GM19240 (cell line): ENCODE results near the gene DFFB.

Experiments used
- DNase-seq: peaks from one replicate; pipeline ENCODE4 v3.0.0; 2011; ENCODE audit warnings: low spot score; ENCODE audit not compliant: insufficient read length

Gene DFFB

DNA sequence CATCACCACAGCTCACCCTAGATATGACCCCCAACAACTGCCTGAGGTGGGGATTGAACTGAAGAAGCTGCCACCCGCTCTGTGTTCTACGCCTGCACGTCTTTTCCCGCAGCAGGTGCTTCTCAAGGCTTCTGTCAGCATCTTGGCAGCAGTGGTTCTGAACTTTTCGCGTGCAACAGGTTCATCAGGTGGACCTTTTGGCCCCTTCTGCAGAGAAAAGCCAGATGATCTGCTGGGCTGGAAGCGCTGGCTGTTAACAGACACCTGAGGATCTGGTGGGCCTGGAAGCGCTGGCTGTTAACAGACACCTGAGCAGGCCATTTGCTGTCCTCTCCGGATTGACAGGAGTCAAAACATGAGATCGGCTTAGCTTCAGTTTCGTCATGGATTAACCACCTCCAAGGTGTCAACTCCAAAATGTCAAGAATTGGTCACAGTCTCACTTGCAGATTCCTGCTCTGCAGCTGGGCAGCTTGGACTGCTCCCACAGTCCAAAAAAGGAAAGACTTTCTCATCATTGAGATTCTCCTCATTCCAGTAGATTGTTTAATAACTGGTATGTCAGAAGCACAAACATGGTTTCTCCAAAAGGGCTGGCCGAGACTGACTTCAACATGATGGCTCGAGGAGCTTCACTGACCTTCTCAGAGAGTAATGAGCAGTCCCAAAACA is 38.1 kb downstream of the DFFB start:
- DNase-seq: no peak

DNA sequence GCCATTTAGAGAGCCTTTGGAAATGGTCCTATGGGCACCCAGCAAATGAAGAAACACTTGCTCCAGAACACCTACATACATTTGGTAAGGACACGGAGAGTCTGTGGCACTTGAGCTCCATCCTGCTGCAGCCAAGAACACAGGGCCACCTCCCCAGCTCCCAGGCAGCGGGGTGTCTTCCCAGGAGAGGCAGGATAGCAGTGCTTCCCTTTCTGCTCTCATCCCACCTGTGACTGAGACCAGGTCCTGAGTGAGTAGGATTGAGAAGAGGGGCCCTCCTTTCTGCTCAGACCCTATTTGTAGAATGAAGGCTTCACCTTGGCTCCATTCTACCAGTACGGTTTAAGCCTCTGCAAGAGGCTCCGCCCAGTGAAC is 38.7 kb downstream of the DFFB start:
- DNase-seq: no peak

DNA sequence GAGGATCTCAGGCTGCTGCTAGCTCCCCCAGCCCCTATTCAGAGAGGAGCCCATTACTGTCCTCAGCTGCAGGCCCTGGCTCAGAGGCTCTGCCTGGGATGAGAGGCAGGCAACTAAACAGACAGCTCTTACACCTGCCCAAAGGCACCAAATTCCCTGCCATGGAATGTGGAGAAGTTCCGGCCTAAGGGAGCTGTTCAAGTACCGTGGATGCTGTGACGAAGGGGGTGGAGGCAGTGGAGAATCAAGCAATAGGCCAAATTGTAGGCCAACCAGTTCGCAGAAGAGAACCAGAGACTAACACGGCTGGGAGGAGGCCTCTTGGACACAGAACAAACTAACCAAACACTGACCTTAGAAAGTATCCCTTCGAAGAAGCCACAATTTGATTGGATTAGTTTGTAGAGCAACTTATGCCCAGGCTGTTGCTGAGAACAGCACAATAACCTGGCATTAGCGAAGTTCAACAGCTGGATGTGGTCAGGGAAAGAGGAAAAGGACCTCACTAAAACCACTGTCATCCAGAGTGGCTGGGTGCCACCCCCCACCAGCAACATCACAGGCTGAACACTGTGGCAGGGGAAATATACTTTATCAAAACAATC is 39.2 kb downstream of the DFFB start:
- DNase-seq: no peak

DNA sequence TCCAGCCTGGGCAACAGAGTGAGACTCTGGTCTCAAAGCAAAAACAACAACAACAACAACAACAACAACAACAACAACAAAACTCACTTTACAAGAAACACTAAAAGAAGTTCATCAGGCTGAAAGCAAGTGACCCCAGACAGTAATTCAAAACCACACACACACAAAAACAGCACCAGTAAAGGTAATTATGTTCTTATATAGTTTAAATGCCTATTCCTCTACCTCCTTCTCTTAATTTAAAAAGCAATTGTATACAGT is 41.1 kb downstream of the DFFB start:
- DNase-seq: no peak

DNA sequence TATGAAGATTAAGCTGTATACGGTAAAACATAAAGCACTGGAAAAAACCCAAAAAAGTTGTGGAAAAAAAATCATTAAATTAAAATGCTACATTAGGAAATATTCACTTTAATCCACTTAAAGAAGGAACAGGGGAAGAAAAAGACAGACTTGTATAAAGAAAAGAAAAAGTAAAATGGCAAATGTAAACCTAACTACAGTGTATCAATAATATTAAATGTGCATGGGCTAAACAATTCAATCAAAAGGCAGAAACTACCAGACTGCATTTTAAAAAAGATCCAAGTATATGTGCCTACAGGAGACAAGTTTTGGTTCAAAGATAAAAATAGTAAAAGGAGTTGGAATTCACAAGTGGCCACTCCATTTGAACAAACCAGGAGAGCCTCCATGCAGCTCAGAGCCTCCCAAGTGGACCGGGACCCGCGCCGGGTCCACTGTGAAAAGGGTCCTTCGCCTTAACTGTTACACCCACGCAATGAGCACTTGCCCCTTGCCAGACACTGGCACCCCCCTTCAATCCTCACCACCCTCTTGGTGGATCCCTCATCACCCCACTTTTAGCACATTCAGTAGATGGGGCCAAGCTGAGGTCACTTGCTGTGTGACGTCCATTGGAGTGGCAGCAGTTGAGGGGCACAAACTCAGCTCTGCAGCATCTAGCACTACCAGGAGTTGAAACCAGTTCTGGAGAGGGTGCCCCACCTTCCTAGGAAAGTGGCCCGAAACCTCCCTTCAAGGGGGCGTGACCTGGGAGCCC is 41.9 kb downstream of the DFFB start:
- no peak for DNase-seq

DNA sequence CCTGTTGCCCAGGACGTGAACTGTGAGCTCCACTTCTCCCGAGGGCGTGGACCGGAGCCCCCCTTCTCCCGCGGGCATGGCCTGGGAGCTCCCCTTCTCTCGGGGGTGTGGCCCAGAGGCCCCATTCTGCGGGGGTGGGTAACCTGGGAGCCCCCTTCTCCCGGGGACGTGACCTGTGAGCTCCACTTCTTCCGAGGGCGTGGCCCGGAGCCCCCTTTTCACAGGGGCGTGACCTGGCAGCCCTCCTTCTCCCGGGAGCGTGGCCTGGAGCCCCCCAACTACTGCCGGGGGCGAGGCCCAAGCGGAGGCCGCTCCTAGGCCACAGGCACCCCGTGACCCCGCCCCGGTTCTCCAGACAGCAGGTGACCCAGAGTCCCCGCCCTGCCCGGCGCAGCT is 42.5 kb downstream of the DFFB start:
- peak; percentile 39 for DNase-seq

DNA sequence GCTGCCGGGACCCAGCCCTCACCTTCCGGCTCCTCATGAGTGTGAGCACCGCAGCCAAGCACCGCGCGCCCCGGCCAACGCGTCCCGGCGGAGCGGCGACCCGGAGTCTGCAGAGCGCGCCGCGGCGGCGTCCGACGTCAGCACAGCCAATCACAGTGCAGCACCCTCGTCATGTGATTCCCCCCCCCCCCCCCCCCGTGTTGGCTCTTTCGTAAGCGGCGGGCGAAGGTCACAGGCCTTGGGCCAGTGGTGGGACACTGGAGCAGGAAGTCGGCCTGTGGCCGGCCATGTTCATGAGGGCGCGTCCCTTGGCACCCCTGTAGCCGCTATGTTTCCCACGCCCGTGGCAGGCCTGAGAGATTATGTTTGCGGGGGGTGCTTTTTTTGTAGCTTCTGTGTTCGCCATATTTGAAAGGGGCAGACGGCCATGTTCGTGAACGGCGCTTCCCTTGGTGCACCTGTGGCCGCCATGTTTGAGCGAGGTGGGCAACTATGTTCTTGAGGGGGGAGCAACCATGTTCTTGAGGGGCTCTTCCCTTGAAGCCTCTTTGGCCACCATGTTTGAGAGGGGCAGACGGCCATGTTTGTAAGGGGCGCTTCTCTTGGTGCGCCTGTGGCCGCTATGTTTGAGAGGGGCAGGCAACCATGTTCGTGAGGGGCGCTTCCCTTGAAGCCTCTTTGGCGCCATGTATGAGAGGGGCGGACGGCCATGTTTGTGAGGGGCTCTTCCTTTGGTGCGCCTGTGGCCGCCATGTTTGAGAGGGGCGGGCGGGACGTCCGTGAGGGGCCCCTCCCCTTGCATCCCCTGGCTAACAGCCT is 43.1 kb downstream of the DFFB start, which contains the start of gene C1orf174:
TSS of gene C1orf174 (minus strand) at position 123 of the 819 bp plus-strand sequence. CDS start at position 37, 86 bp downstream.
- peak; percentile 81 for DNase-seq

DNA sequence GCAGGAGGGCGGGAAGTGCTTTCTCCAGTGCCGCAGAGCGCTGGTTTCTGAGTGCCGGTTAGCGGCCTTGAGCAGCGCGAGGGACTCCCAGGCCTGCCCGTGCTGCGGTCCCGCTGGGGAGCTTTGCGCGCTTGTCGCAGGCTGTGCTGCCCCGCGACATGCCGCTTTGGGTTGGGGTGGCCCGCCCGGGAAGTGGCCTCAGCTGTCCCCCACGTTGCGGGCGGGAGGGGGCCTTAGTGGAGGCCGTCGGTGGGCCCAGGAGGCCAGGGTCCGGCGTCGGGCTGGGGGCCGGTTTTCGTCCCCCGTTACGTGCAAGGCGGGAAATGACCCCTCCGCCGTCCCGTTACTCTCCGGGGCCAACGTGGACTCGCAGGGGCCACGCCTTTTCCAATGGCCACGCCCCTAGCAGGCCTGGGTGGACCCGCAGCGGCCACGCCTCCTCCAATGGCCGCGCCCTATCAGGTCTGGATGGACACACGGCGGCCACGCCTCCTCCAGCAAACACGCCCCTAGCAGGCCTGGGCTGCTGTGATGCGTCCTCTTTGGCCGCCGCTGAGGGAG is 43.8 kb downstream of the DFFB start:
- DNase-seq: peak; percentile 88

DNA sequence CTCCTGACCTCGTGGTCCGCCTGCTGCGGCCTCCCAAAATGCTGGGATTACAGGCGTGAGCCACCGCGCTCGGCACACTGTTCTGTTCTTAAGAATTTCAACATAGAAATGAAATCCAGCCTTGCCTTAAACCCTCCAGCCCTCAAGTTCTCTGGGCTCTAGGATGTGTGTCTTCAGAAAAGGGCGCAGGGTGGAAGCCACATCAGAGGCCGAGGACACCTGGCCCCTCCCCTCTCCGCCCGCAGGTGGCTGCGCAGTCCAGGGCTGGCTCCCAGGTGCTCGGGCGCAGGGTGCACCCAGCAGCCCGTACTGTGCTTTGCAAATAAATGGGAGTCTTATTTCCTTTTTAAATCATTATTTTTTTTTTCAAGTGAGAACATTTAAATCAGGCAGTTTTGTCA is 44.8 kb downstream of the DFFB start:
- DNase-seq: no peak

DNA sequence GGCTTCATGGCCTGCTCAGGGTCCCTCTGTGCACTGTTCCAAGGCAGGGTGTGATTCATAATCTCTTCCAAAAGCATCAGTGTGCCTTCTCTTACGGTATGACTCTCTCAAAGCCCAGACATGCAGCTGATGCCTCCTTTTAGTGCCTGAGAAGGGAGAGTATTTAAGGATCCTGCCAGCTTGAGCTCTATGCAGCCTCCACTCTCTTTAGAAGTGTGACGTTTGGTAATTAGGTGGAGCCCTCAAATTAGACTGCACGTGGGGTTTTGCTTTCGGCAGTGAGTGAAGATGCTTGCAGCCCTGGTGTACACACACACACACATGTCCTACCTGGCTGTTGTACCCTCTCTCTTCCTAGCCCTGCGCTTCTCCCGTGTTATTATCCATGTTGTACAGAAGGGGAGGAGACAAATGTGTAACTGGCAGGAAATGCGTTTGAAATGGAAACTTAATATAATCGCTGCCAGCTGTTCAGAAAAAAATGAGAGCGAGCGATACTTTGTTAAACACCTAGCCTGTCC is 45.4 kb downstream of the DFFB start:
- DNase-seq: no peak

DNA sequence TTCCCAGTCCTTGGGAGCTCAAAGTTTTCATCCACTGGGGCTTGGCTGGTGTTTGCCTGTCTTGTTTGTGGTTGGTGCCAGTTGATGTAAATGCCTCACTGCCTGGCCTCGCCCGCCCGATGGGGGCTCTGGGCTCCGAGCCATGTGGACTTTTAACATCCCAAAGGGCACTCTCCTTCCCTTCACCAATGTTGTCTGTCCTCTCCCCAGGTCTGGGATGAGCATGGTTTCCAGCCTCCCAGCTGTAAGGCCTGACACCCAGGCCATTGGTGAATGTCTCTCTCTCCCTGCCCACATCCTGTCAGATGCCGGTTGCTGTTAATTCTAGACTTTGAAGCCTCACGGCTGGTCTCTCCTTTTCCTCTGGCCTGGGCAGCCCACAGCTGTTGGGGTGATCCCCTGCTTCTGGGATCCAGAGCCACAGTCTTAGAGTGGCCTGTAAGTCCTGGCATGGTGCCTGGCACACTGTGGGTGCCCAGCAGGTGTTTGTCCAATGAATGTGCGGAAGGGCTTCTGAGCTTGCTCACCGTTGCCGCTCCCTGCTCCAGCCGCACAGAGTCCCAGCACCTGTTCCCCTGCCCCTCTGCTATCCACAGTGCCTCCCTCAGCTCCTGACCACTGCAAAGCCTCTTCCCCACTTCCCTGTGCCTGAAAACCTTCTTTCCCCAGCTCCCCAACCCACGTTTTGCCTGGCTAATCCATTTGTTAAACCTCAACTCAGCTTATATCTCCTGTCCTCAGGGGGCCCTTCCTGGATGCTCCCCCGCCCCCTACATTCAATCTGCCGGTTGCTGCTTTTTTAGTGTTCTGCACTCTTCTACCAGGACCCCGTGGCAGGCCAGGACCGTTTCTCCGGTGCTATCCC is 46.1 kb downstream of the DFFB start:
- DNase-seq: no peak

DNA sequence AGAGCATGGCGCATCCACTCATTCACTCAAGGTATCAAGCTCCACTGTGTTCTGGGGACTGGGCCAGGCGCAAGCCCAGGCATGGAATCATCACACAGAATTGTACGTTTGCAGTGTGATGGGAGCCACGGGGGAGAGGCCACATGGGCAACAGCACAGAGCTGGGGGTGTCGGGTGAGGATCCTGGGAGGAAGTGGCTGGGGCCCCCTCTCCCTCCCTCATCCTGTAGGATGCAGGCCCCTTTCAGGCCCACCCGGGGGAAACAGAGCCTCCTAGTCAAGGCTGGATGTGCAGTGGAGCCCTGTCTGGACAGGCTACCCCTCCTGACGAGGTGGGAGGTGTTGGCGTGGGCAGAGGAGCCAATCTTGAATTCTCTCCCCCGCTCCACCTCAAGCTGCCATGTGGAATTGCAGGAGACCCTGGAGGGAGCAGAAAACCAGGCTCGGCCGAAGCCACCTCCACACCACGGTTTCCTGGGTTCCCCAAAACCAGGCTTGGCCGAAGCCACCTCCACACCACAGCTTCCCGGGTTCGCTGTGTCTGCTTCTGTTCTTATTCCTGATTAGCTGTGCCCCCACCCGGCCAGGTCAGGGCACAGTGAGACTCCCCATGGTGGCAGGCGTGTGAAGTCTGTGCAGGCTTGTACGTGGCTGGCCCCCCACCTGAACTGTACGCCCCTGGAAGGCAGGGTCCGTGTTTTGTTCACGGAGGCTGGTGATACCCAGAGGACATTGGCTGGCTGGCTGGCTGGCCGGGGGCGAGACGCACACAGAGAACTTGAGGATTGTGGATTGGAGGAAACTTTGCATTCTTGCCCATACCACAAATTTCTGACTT is 46.9 kb downstream of the DFFB start:
- DNase-seq: no peak

DNA sequence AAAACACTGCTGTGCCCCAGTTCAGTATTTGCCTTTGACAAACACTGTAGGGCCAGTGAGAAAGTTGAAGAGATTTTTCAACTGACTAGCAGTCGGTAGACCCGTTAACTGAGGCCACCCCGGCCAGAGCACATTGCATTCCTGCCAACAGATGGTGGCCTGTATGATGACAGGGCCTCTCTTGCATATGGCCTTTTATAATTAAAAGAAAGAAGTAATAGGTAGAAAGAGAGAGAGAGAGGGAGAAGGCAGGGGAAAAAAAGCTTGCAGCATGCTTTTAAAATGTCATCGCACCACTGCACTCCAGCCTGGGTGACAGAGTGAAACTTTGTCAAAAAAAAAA is 47.5 kb downstream of the DFFB start:
- no peak for DNase-seq

DNA sequence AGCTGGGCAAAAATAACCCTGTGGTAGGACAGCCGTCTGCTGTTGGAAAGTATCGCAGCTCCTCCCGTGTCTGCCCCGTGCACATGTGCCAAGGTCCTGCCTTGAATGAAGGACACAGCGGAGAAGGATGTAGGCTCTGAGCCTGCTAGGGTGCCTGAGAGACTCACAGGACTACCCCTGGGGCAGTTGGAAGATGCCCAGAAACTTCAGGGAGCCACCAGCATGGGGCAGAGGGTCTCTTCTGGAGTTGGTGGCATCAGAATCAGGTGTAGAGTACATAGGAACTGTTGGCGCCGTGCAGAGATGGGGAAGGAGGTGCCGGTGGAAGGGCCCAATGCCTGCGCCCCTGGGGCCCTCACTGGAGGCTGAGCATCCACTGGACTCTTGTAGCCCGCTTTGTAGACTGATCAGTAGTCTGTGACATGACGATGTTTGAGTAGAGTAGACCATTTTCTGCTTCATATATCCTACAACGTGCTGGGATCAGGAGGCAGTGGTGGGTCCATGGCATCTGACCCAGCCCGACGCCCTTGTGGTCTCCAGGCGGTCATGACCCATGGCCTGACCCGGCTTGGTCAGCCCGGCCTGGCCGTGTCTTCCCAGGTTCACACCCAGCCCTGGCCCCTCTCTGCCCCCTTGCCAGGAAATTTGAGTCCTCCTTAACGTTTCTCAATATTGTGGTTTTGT is 48.1 kb downstream of the DFFB start:
- DNase-seq: no peak

DNA sequence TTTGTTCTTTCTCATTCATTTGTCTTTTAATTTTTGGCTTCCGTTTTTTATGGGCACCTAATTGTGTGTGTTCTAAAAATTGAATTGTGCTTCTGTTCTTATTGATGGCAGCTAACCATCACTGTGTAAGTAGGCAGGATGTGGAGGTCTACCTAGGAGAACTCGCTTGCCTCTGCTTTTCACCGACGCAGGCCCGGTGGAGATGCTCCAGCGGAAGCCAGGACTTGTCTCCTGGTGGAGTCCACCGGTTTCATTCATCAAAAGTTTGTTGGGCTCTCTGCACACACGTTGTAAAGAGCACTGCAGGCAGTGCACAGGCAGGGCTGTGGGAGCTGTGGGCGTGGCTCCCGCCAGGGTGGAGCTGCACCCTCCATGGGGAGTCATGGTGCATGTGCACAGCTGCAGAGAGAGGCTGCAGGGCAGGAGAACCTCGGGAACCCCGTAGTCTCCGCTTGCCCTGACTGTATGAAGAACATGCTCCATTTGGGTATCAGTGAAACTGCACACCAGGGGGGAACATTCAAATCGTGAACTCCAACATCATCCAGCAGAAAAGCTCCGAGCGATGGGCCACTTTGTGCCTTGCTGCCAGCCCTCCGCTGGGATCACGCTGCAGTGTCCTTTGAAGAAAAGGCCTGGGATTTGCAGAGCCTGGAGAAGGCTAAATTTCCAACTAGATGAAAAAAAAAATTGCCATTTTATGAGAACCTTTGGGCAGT is 48.8 kb downstream of the DFFB start:
- DNase-seq: no peak

DNA sequence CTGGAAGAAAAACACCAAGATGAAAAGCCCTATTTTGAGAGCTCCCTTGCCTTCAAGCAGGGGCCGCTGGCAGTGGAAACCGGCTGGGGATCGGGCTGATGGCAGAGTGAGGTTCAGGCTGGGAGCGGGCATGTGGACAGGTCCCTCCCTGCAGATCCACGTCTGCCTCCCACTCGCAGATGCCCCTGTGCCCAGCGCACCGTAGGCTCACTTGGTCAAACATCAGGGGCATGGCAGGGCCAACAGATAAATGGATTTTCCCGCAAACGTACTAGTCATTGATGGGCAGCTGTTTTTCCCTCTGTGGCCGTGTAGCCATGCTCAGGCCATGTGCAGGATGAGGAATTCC is 49.4 kb downstream of the DFFB start:
- no peak for DNase-seq

DNA sequence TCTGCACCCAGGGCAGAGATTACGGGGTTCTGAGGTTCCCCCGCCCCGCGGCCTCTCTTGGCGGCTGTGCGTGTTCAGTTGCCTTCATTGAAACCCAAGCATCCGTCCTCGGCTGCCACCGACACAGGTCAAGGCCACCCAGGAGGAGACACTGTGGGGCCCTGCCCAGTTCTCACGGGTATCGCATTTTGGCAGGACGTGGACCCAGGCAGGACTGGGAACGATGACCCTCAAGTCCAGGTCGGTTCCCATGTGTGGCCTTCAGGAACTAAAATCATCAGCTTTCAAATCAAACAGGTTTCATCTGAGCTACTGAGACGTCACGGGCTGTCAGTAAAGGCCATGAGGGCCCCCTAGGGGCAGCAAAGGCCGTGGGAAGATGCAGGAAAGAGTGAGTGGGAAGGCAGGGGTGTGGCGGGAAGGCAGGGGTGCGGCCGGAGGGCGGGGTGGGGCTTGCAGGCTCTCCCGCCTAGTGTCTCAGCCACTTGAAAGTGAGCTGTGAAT is 49.8 kb downstream of the DFFB start:
- no peak for DNase-seq

DNA sequence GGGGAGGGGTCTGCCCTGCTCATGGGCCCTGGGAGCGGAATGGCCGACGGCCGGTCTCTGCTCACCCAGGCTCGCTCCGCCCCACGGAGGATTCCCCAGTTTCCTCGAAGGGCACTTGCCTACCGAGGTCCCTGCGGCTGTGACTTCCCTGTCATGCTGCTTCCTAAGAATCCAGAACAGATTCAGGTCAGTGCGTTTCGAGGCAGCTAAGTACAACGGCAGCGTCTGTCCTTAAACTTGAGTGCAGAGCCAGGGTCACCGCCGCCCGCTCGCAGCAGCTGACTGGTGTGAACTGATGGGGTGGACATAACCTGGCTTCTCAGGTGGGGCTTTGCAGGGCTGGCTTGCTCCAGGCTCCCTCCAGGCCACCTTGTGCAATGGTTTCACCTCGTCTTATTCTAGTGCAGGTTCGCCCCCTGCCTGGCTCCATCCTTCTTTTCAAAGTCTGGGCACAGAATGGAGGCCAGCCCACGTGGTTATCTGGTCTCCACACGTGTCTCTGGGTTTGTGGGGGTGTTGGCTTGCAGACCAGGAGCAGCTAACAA is 50.4 kb downstream of the DFFB start:
- DNase-seq: no peak
